Tibial nerve (tissue), 4 donors: ENCODE results near the gene LBP. TPM values are rescaled to one million over a fixed set of nuclear protein-coding genes. Genes with fewer than 3 reads are reported as not detected.
"Not testable (repeated sequence)": the region's sequence is repeated elsewhere in the genome, so short reads cannot be mapped to it uniquely, and the experiment has no call there.

Experiments used
- DNase-seq, 2 donors: peaks; one replicate each; pipeline ENCODE4 v3.0.0-alpha.2; 2019; ENCODE audit warnings: low spot score in 2 of 2
- H3K27ac ChIP-seq, 4 donors: fragments of 200-600 bp; sonication (generic) in 3 of 4; one replicate each; pipeline ENCODE4 v1.5.1; 2017 to 2019; ENCODE audit warnings: mild to moderate bottlenecking in 1 of 4
- H3K27me3 ChIP-seq, 2 donors: fragments of 200-600 bp; sonication (generic) in 1 of 2; one replicate each; pipeline versions ENCODE4 v1.5.1 to v1.6.0; 2017 to 2019
- H3K36me3 ChIP-seq, 3 donors: fragments of 200-600 bp; sonication (generic); one replicate each; pipeline ENCODE4 v1.5.1; 2018 to 2019
- H3K4me1 ChIP-seq, 4 donors: fragments of 200-600 bp; sonication (generic) in 3 of 4; one replicate each; pipeline ENCODE4 v1.5.1; 2017 to 2019
- H3K4me3 ChIP-seq, 4 donors: fragments of 200-600 bp; sonication (generic) in 3 of 4; one replicate each; pipeline ENCODE4 v1.5.1; 2017 to 2019; ENCODE audit warnings: mild to moderate bottlenecking in 1 of 4, moderate library complexity in 1 of 4
- H3K9me3 ChIP-seq, 4 donors: fragments of 200-600 bp; sonication (generic) in 3 of 4; one replicate each; pipeline ENCODE4 v1.5.1; 2017 to 2019
- CTCF ChIP-seq, 5 experiments: fragments of 200-600 bp in 3 of 5; fragments of 450-650 bp in 2 of 5; sonication (generic) in 3 of 5; IDR thresholded peaks; one replicate each; pipeline ENCODE4 v1.5.1; 2016 to 2019; ENCODE audit warnings: antibody characterized with exemption in 5 of 5, mild to moderate bottlenecking in 3 of 5, moderate library complexity in 2 of 5
- EP300 ChIP-seq, 2 donors: sonication (generic); formaldehyde crosslinking; IDR thresholded peaks; one replicate each; pipeline ENCODE4 v1.6.1; 2017; ENCODE audit warnings: antibody characterized with exemption in 2 of 2, mild to moderate bottlenecking in 1 of 2
- POLR2A ChIP-seq, 2 donors: fragments of 450-650 bp; IDR thresholded peaks; one replicate each; pipeline ENCODE4 v1.6.1; 2017; ENCODE audit warnings: antibody characterized with exemption in 2 of 2, mild to moderate bottlenecking in 2 of 2, moderate library complexity in 2 of 2
- WGBS, 2 donors: methylation state at CpG; one replicate each; pipeline ENCODE4 v1.1.5; 2018; 5-methylcytosine and 5-hydroxymethylcytosine counted together
- total RNA-seq, 4 donors: library from RNA; depleted of rRNA; stranded (reverse); fragments of >200 nt; gene quantifications; one replicate each; pipeline ENCODE4 v1.1.0, GENCODE V29; 2016

The LBP gene
- total RNA-seq, 4 donors from 2014 or later, result 2.2 to 30.0 TPM; not detected in 2

DNA sequence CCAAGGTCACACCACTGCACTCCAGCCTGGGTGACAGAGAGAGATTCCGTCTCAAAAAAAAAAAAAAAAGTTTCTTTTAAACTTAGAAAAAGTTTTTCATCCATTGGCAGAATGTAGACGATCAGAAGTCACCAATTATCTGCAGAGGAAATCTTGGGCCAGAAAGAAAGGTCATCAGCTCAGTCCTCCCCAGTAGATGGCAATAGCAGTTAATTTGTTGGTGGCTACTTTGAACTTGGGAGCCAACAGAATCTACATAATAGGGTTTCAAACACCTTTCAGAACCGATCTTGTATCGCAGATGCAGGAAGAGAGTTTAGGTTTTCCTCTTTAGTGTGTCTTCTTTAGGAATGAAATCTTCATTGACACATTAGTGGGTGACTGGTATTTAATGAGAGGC is 41.7 kb downstream of the LBP start:
- Histone ChIP-seq H3K27me3 (no peaks in the 10 kb centered on the region), H3K4me3 (no peak overlapping the region), H3K9me3 (no peaks in the 10 kb centered on the region), H3K4me1 (peaks cover 0 to 4% (median 0%) of the 10 kb centered on the region in 4 donors), H3K27ac (no peak overlapping the region), H3K36me3 (no peaks in the 10 kb centered on the region)
- 65 to 75% methylated on average over 4 of the region's 4 CpGs for WGBS, 2 donors
- no peak for DNase-seq
- TF ChIP-seq POLR2A (IDR thresholded peaks at IDR 0.05), result no peak
- no peak for TF ChIP-seq CTCF (IDR thresholded peaks at IDR 0.05)
- no peak for TF ChIP-seq EP300 (IDR thresholded peaks at IDR 0.05)

DNA sequence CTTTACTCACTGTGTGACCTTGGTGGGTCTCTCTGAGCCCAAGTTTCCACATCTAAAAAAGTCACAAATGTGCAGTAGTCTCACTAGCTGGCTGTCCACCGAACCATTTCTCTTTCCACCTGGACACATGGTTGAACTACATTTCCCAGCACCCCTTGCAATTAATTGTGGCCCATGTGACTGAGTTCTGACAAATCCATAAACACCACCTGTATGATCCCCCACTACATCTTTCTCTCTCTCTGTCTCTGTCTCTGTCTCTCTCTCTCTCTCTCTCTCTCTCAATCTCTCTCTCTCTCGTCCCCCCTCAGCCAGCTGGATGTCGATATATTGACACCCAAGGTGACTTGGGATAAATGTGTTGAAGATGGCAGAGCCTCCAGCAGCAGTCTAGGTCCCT is 46.1 kb downstream of the LBP start:
- Histone ChIP-seq H3K9me3 (no peaks in the 10 kb centered on the region), H3K27ac (no peak overlapping the region), H3K27me3 (no peaks in the 10 kb centered on the region), H3K4me1 (peaks cover 0 to 21% (median 0%) of the 10 kb centered on the region in 4 donors), H3K36me3 (no peaks in the 10 kb centered on the region), H3K4me3 (no peak overlapping the region)
- 78 to 80% methylated on average over 3 of the region's 3 CpGs for WGBS, 2 donors
- no peak for TF ChIP-seq CTCF (IDR thresholded peaks at IDR 0.05)
- TF ChIP-seq POLR2A (IDR thresholded peaks at IDR 0.05), result no peak
- TF ChIP-seq EP300 (IDR thresholded peaks at IDR 0.05), result no peak
- no peak for DNase-seq

- H3K4me1 ChIP-seq, result peaks cover 0 to 21% (median 0%) of the 10 kb centered on the region in 4 donors
- 82% methylated on average over 5 of the region's 5 CpGs for WGBS, 2 donors
- H3K27ac ChIP-seq, result peak overlapping the region in 3 of 4 donors; percentile 32 to 77 (median 54)
- no peak overlapping the region for H3K4me3 ChIP-seq
- no peaks in the 10 kb centered on the region for H3K27me3 ChIP-seq
- no peaks in the 10 kb centered on the region for H3K9me3 ChIP-seq
- TF ChIP-seq EP300 (IDR thresholded peaks at IDR 0.05), result no peak
- TF ChIP-seq CTCF (IDR thresholded peaks at IDR 0.05), result no peak
- no peak for TF ChIP-seq POLR2A (IDR thresholded peaks at IDR 0.05)
- DNase-seq, result no peak
- no peaks in the 10 kb centered on the region for H3K36me3 ChIP-seq
These were observed 47.0 kb downstream of the LBP start for GRCh38 chr20:38393259-38393658.

- H3K27ac ChIP-seq, result peak overlapping the region in 2 of 4 donors; percentile 38 to 77
- H3K4me1 ChIP-seq, result peaks cover 0 to 21% (median 0%) of the 10 kb centered on the region in 4 donors
- peak in 1 of 2 donors; percentile 26 for DNase-seq
- no peak overlapping the region for H3K4me3 ChIP-seq
- WGBS, 2 donors, result 31 to 34% methylated on average over 2 of the region's 2 CpGs
- no peaks in the 10 kb centered on the region for H3K27me3 ChIP-seq
- TF ChIP-seq CTCF (IDR thresholded peaks at IDR 0.05), result no peak
- peak; percentile 52 to 67 for TF ChIP-seq EP300 (IDR thresholded peaks at IDR 0.05)
- no peak for TF ChIP-seq POLR2A (IDR thresholded peaks at IDR 0.05)
- H3K36me3 ChIP-seq, result no peaks in the 10 kb centered on the region
- H3K9me3 ChIP-seq, result no peaks in the 10 kb centered on the region
These were observed 48.9 kb downstream of the LBP start for GRCh38 chr20:38395165-38395564.

GRCh38 chr20:38395751-38396395 is 49.6 kb downstream of the LBP start:
- H3K4me1 ChIP-seq, result peaks cover 0 to 21% (median 0%) of the 10 kb centered on the region in 4 donors
- not testable (repeated sequence) for H3K27me3 ChIP-seq, H3K4me3 ChIP-seq, DNase-seq, H3K36me3 ChIP-seq, H3K9me3 ChIP-seq
- H3K27ac ChIP-seq, result peak overlapping the region; percentile 13 to 77 (median 29)
- 68 to 69% methylated on average over 2 of the region's 2 CpGs for WGBS, 2 donors
